MCF 10A (cell line): ENCODE data around the gene OXCT2. TPM values are rescaled to one million over a fixed set of nuclear protein-coding genes. Genes with fewer than 3 reads are reported as not detected.
"Not testable (repeated sequence)": the region's sequence is repeated elsewhere in the genome, so short reads cannot be mapped to it uniquely, and the experiment has no call there.

Experiments
- BruUV-seq: library from RNA; stranded (reverse); fragments of 400-500 nt; replicated peaks from 2 replicates; lab custom pipeline; 2021; lab: Mats Ljungman, UMichigan
- CTCF ChIA-PET: fragments of 300-600 bp; sonication (Branson Sonifier 250); formaldehyde crosslinking; extraction: SDS; loops from one replicate; lab custom pipeline; 2021; ENCODE audit warnings: antibody characterized with exemption, inconsistent platforms; lab: Yijun Ruan, JAX
- POLR2A ChIA-PET: fragments of 300-600, 350-650 bp; sonication (Branson Sonifier 250); formaldehyde crosslinking; extraction: SDS; loops from one replicate; lab custom pipeline; 2020; ENCODE audit warnings: antibody characterized with exemption, inconsistent platforms; lab: Yijun Ruan, JAX
- DNase-seq: peaks from one replicate; pipeline ENCODE4 v3.0.0-alpha.2; 2018; ENCODE audit not compliant: unreplicated experiment
- H3K27ac Mint-ChIP-seq: one replicate; pipeline ENCODE4 v1.8.0; 2022; ENCODE audit warnings: mild to moderate bottlenecking, low read depth, mixed read lengths; ENCODE audit not compliant: unreplicated experiment
- H3K27me3 Mint-ChIP-seq: one replicate; pipeline ENCODE4 v1.8.0; 2022; ENCODE audit warnings: mixed read lengths; ENCODE audit not compliant: insufficient read depth, unreplicated experiment
- H3K36me3 Mint-ChIP-seq: one replicate; pipeline ENCODE4 v1.8.0; 2022; ENCODE audit warnings: mild to moderate bottlenecking, moderate library complexity, mixed read lengths; ENCODE audit not compliant: insufficient read depth, unreplicated experiment
- H3K4me1 Mint-ChIP-seq: one replicate; pipeline ENCODE4 v1.8.0; 2022; ENCODE audit warnings: mixed read lengths; ENCODE audit not compliant: insufficient read depth, unreplicated experiment
- H3K4me3 Mint-ChIP-seq: one replicate; pipeline ENCODE4 v1.8.0; 2022; ENCODE audit warnings: mild to moderate bottlenecking, moderate library complexity, mixed read lengths; ENCODE audit not compliant: unreplicated experiment
- H3K9me3 Mint-ChIP-seq: one replicate; pipeline ENCODE4 v1.8.0; 2022; ENCODE audit warnings: mixed read lengths; ENCODE audit not compliant: unreplicated experiment
- intact Hi-C: fragments of 100-400 bp; cut with micrococcal nuclease; formaldehyde crosslinking; loops from 2 replicates; pipeline ENCODE4 v1.14.1; 2022
- total RNA-seq: library from RNA; stranded (reverse); gene quantifications from 2 replicates; pipeline ENCODE4 v1.2.3, GENCODE V29; 2022

The OXCT2 gene
- total RNA-seq, 1 experiment from 2014 or later: not detected

DNA sequence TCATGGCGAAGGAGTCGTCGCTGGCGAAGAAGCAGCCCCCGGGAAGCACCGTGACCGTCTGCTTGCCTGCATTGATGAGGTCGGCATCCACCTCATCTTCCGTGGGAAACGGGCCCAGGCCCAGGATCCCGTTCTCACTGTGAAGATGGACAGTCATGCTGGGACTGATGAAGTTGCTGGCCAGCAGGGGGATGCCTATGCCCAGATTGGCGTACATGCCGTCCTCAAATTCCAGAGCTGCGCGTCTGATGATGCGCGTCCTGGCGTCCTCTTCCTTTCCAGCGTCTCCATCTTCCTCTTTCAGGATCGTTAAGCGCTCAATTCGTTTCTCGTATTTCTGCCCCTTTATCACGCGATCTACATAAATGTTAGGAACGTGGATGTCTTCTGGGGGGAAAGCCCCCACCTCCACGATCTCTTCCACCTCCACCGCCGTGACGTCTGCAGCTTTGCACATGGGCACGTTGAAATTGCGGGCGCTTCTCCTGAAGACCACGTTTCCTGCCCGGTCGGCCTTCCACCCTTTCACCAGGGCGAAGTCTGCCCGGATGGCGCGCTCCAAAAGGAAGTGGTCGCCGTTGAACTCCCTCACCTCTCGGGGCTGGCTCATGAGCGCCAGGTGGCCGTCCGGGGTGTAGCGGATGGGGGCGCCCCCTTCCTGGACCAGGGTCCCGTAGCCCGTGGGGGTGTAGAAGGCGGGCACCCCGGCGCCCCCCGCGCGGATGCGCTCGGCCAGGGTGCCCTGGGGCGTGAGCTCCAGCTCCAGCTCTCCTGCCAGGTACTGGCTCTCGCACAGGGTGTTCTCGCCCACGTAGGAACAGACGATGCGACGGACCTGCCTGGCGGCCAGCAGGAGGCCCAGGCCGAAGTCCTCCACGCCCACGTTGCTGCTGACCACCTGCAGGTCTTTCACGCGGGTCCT is 787 bp downstream of the OXCT2 start:
- intact Hi-C loops, H3K36me3 Mint-ChIP-seq, CTCF ChIA-PET, H3K27me3 Mint-ChIP-seq, H3K9me3 Mint-ChIP-seq, H3K27ac Mint-ChIP-seq, H3K4me1 Mint-ChIP-seq, BruUV-seq, H3K4me3 Mint-ChIP-seq, DNase-seq, POLR2A ChIA-PET: not testable (repeated sequence)

DNA sequence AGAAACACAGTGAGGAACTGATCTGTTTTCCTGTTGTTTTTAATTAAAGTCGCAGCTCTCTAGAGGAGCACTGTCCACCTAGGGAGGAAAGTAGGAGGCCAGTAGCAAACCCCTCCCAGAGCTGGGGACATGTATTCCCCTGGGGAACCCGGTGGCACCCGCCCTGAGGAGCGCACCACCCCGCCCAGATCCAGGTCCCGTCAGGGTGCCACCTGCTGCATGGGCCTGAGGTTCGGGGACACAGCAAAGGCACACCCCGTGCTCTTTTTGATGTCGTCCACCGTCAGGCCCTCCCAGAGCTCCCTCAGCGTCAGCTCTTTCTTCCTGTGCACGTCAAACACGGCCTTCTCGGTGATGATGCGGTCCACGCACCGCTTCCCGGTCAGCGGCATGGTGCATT is 1.6 kb downstream of the OXCT2 start:
- intact Hi-C loops, POLR2A ChIA-PET, H3K27ac Mint-ChIP-seq, DNase-seq, H3K4me3 Mint-ChIP-seq, CTCF ChIA-PET, BruUV-seq, H3K27me3 Mint-ChIP-seq, H3K4me1 Mint-ChIP-seq, H3K9me3 Mint-ChIP-seq, H3K36me3 Mint-ChIP-seq: not testable (repeated sequence)

DNA sequence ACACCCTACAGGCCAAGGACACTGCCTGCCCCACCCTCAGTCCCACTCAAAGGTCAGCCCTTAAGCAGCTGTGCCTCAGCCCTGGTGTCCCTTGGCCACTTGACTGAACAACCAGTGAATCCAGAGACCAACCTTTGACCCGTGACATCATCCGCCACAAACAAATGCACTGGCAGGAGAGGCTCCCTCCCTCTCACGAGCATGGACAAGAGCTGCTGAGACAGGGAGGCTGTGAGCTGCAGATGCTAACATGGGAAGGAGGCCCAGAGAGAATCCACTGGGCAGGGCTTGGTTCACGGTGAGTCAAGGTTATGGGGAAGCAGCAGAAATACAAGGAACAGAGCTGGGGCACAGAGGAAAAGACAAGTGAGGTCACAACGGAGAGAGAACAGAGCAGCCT is 4.7 kb downstream of the OXCT2 start:
- POLR2A ChIA-PET, intact Hi-C loops, H3K27ac Mint-ChIP-seq, BruUV-seq, H3K4me1 Mint-ChIP-seq, DNase-seq, H3K9me3 Mint-ChIP-seq, H3K27me3 Mint-ChIP-seq, H3K36me3 Mint-ChIP-seq, H3K4me3 Mint-ChIP-seq: not testable (repeated sequence)
- CTCF ChIA-PET: interaction anchor here (0.6 kb wide), 1 partner anchor 509 kb away, joined by 3 read pairs; no protein-coding TSS in a partner anchor

DNA sequence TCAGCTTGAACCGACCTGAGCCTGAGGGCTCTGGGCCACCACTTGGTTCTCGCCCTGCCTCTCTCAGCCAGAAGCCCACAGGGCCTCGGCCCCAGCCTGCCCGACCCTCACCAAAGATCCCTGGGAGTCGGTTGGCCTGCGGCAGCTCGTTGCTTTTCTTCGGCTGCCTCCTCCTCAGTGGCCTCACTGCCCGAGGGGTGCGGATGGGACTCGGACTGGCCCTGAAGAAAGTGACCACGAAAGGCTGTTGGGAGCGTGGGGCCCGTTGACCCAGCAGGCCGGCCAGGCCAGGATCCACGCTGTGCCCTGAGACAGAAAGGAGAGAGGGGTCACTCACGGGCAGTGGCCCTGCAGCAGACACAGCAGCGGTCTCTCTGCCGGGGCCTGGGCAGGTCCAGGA is 6.6 kb downstream of the OXCT2 start:
- H3K4me3 Mint-ChIP-seq, POLR2A ChIA-PET, BruUV-seq, CTCF ChIA-PET, H3K27ac Mint-ChIP-seq, H3K36me3 Mint-ChIP-seq, H3K4me1 Mint-ChIP-seq, H3K9me3 Mint-ChIP-seq, DNase-seq, H3K27me3 Mint-ChIP-seq: not testable (repeated sequence)
- intact Hi-C loops: loop anchor here (5.0 kb wide), 1 partner anchor 242 kb away; no protein-coding TSS in a partner anchor

DNA sequence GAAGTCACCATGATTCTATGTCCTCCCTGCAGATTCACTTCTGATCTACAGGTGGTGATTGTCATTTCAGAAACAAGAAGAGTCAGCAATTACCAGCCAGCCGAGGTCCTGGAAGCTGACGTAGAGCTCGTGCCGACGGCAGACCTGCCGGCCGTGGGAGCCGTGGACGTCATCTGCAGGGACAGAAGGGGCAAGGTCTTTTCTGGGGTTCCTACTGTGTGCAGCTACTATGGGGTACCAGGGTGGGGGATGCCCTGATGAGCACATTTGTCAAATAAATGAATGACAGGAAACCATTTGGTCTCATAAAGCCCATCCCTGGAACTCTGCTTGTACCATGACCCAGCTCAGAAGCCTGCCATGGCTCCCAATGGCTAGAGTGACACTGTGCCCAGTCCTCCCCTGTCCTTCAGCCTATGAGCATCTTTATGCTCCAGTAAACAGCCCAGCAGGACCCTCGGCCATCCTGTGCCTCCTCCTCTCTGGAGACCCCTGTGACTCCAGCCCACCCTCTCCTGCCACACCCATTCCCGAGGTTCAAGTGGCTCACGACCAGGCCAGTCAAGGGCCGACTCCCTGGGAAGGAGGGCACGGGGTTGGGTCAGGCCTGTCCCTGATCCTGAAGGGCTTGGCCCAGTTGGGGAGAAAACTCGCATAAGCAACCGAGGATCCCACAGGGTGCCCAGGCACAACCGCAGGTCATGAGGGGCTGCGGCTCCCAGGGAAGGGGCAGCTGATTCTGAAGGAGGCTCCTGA is 7.4 kb downstream of the OXCT2 start:
- POLR2A ChIA-PET, H3K27ac Mint-ChIP-seq, H3K9me3 Mint-ChIP-seq, DNase-seq, H3K27me3 Mint-ChIP-seq, H3K4me1 Mint-ChIP-seq, H3K36me3 Mint-ChIP-seq, BruUV-seq, CTCF ChIA-PET, H3K4me3 Mint-ChIP-seq: not testable (repeated sequence)
- intact Hi-C loops: loop anchor here (5.0 kb wide), 1 partner anchor 241 kb away; no protein-coding TSS in a partner anchor
